Suprapubic skin (tissue), 4 donors: ENCODE measurements around the gene UHMK1. TPM values are rescaled to one million over a fixed set of nuclear protein-coding genes. Genes with fewer than 3 reads are reported as not detected.
A peak's percentile ranks its signal among the peaks of the same experiment; 100 is the strongest.

Experiments used
- DNase-seq, 2 donors: peaks; one replicate each; pipeline ENCODE4 v3.0.0-alpha.2; 2019; ENCODE audit warnings: low spot score in 2 of 2
- H3K27ac ChIP-seq: fragments of 200-600 bp; sonication (generic); one replicate; pipeline ENCODE4 v1.5.1; 2019
- H3K27me3 ChIP-seq: fragments of 200-600 bp; sonication (generic); one replicate; pipeline ENCODE4 v1.5.1; 2019
- H3K36me3 ChIP-seq: fragments of 200-600 bp; sonication (generic); one replicate; pipeline ENCODE4 v1.5.1; 2019
- H3K4me1 ChIP-seq: fragments of 200-600 bp; sonication (generic); one replicate; pipeline ENCODE4 v1.5.1; 2019
- H3K4me3 ChIP-seq: fragments of 200-600 bp; sonication (generic); one replicate; pipeline ENCODE4 v1.5.1; 2019; ENCODE audit warnings: mild to moderate bottlenecking
- H3K9me3 ChIP-seq: fragments of 200-600 bp; sonication (generic); one replicate; pipeline ENCODE4 v1.5.1; 2019
- CTCF ChIP-seq, 2 donors: fragments of 200-600 bp in 1 of 2; fragments of 450-650 bp in 1 of 2; sonication (generic) in 1 of 2; IDR thresholded peaks; one replicate each; pipeline ENCODE4 v1.5.1; 2016 to 2019; ENCODE audit warnings: antibody characterized with exemption in 2 of 2, mild to moderate bottlenecking in 1 of 2, moderate library complexity in 1 of 2
- EP300 ChIP-seq: sonication (generic); formaldehyde crosslinking; IDR thresholded peaks from one replicate; pipeline ENCODE4 v1.6.1; 2017; ENCODE audit warnings: antibody characterized with exemption
- POLR2A ChIP-seq, 2 donors: fragments of 450-650 bp; IDR thresholded peaks; one replicate each; pipeline ENCODE4 v1.6.1; 2017; ENCODE audit warnings: antibody characterized with exemption in 2 of 2, mild to moderate bottlenecking in 2 of 2, moderate library complexity in 2 of 2
- POLR2AphosphoS5 ChIP-seq, 3 donors: sonication (generic); formaldehyde crosslinking; IDR thresholded peaks; one replicate each; pipeline ENCODE4 v1.6.1; 2017; ENCODE audit warnings: antibody characterized with exemption in 3 of 3
- WGBS: methylation state at CpG from one replicate; pipeline ENCODE4 v1.1.5; 2018; 5-methylcytosine and 5-hydroxymethylcytosine counted together
- total RNA-seq, 4 donors: library from RNA; depleted of rRNA; stranded (reverse); fragments of >200 nt; gene quantifications; one replicate each; pipeline ENCODE4 v1.1.0, GENCODE V29; 2016

UHMK1 gene
- total RNA-seq, 4 donors from 2014 or later = 23.6 to 39.0 (median 31.9) TPM

- 83% methylated on average over 3 of the region's 3 CpGs for WGBS
- Histone ChIP-seq H3K27me3 (no peaks in the 10 kb centered on the region), H3K9me3 (no peaks in the 10 kb centered on the region), H3K27ac (no peak overlapping the region), H3K36me3 (no peaks in the 10 kb centered on the region), H3K4me1 (peaks cover 21% of the 10 kb centered on the region), H3K4me3 (no peak overlapping the region)
- DNase-seq = no peak
- no peak for TF ChIP-seq POLR2AphosphoS5 (IDR thresholded peaks at IDR 0.05)
- TF ChIP-seq CTCF (IDR thresholded peaks at IDR 0.05) = no peak
- TF ChIP-seq POLR2A (IDR thresholded peaks at IDR 0.05) = no peak
- TF ChIP-seq EP300 = no peak
Observed at GRCh38 chr1:162557536-162557935, 59.9 kb downstream of the UHMK1 start.

GRCh38 chr1:162560303-162561036 lies 62.9 kb downstream of the UHMK1 start:
- H3K27me3 ChIP-seq = no peaks in the 10 kb centered on the region
- H3K4me1 ChIP-seq = peaks cover 28% of the 10 kb centered on the region
- 32% methylated on average over 9 of the region's 9 CpGs for WGBS
- H3K4me3 ChIP-seq = peak overlapping the region; percentile 77
- TF ChIP-seq EP300 (no peak), POLR2AphosphoS5 (IDR thresholded peaks at IDR 0.05) (no peak), POLR2A (IDR thresholded peaks at IDR 0.05) (no peak), CTCF (IDR thresholded peaks at IDR 0.05) (no peak)
- H3K27ac ChIP-seq = peak overlapping the region; percentile 96
- no peaks in the 10 kb centered on the region for H3K9me3 ChIP-seq
- no peaks in the 10 kb centered on the region for H3K36me3 ChIP-seq
- DNase-seq = no peak

- no peak for TF ChIP-seq CTCF (IDR thresholded peaks at IDR 0.05)
- TF ChIP-seq POLR2AphosphoS5 (IDR thresholded peaks at IDR 0.05) = peak in 2 of 3 donors; percentile 42 to 90
- no peak for TF ChIP-seq EP300
- TF ChIP-seq POLR2A (IDR thresholded peaks at IDR 0.05) = peak; percentile 50 to 75
- DNase-seq = peak; percentile 99
- peaks cover 28% of the 10 kb centered on the region for H3K4me1 ChIP-seq
Observed at GRCh38 chr1:162561037-162561615, 63.5 kb downstream of the UHMK1 start.

GRCh38 chr1:162561616-162562469 lies 64.2 kb downstream of the UHMK1 start, which contains the start of gene UAP1:
UAP1 (plus strand) TSS chr1:162561722; CDS start chr1:162566069, 4,347 bp downstream.
- Histone ChIP-seq H3K4me1 (peaks cover 28% of the 10 kb centered on the region), H3K27ac (peak within 1 kb of the TSS; percentile 96), H3K9me3 (no peaks in the 10 kb centered on the region), H3K27me3 (no peaks in the 10 kb centered on the region), H3K36me3 (no peaks in the 10 kb centered on the region), H3K4me3 (peak within 1 kb of the TSS; percentile 77)
- WGBS = 2% methylated on average over 30 of the region's 69 CpGs
- DNase-seq = peak in 1 of 2 donors; percentile 77
- TF ChIP-seq POLR2AphosphoS5 (IDR thresholded peaks at IDR 0.05) (peak; percentile 84 to 86 (median 84)), POLR2A (IDR thresholded peaks at IDR 0.05) (peak; percentile 88 to 98), EP300 (no peak)

More at GRCh38 chr1:162561037-162561615, 63.5 kb downstream of the UHMK1 start:
- no peaks in the 10 kb centered on the region for H3K36me3 ChIP-seq
- peak overlapping the region; percentile 77 for H3K4me3 ChIP-seq
- no peaks in the 10 kb centered on the region for H3K9me3 ChIP-seq
- no peaks in the 10 kb centered on the region for H3K27me3 ChIP-seq
- WGBS = 0% methylated on average over 17 of the region's 53 CpGs
- H3K27ac ChIP-seq = peak overlapping the region; percentile 96

GRCh38 chr1:162562470-162562828 lies 64.8 kb downstream of the UHMK1 start:
- 30% methylated on average over 5 of the region's 5 CpGs for WGBS
- Histone ChIP-seq H3K27me3 (no peaks in the 10 kb centered on the region), H3K36me3 (no peaks in the 10 kb centered on the region), H3K4me1 (peaks cover 28% of the 10 kb centered on the region), H3K4me3 (peak overlapping the region; percentile 77), H3K27ac (peak overlapping the region; percentile 96), H3K9me3 (no peaks in the 10 kb centered on the region)
- no peak for DNase-seq
- no peak for TF ChIP-seq CTCF (IDR thresholded peaks at IDR 0.05)
- TF ChIP-seq EP300 = no peak
- peak in 1 of 2 donors; percentile 12 for TF ChIP-seq POLR2A (IDR thresholded peaks at IDR 0.05)
- peak in 1 of 3 donors; percentile 10 for TF ChIP-seq POLR2AphosphoS5 (IDR thresholded peaks at IDR 0.05)
